Activated CD4-positive, alpha-beta memory T cell treated with anti-CD3 and anti-CD28 coated beads, Interleukin-2, amount 10 ng/mL, durations not matched to agents 7 days and 5 days (primary cell): ENCODE measurements around the gene DOK4. TPM values are rescaled to one million over a fixed set of nuclear protein-coding genes. Genes with fewer than 3 reads are reported as not detected.
A peak's percentile ranks its signal among the peaks of the same experiment; 100 is the strongest.

Experiments used
- CTCF ChIA-PET: fragments of 350-600 bp; sonication (Branson Sonifier 250); formaldehyde crosslinking; loops from one replicate; lab custom pipeline; 2021; ENCODE audit warnings: antibody characterized with exemption, inconsistent platforms; lab: Charles Lee
- POLR2A ChIA-PET: fragments of 350-600 bp; sonication (Branson Sonifier 250); formaldehyde crosslinking; loops from one replicate; lab custom pipeline; 2021; ENCODE audit warnings: antibody characterized with exemption; lab: Charles Lee
- DNase-seq: peaks from one replicate; pipeline ENCODE4 v3.0.0-alpha.2; 2020
- H3K27ac Mint-ChIP-seq: one replicate; pipeline ENCODE4 v1.8.0; 2021; ENCODE audit warnings: mild to moderate bottlenecking, mixed read lengths
- H3K27me3 Mint-ChIP-seq: one replicate; pipeline ENCODE4 v1.8.0; 2021; ENCODE audit warnings: mixed read lengths
- H3K36me3 Mint-ChIP-seq: one replicate; pipeline ENCODE4 v1.8.0; 2021; ENCODE audit warnings: low read depth, mixed read lengths
- H3K4me1 Mint-ChIP-seq: one replicate; pipeline ENCODE4 v1.8.0; 2021; ENCODE audit warnings: mixed read lengths
- H3K4me3 Mint-ChIP-seq: one replicate; pipeline ENCODE4 v1.8.0; 2021; ENCODE audit warnings: mild to moderate bottlenecking, mixed read lengths
- H3K9me3 Mint-ChIP-seq: one replicate; pipeline ENCODE4 v1.8.0; 2021; ENCODE audit warnings: mixed read lengths
- total RNA-seq, 2 experiments: library from RNA; stranded (reverse); gene quantifications; one replicate each; pipeline ENCODE4 v1.2.3, GENCODE V29; 2021

The DOK4 gene
- total RNA-seq, 2 experiments from 2014 or later, result 2.5 to 3.4 TPM

DNA sequence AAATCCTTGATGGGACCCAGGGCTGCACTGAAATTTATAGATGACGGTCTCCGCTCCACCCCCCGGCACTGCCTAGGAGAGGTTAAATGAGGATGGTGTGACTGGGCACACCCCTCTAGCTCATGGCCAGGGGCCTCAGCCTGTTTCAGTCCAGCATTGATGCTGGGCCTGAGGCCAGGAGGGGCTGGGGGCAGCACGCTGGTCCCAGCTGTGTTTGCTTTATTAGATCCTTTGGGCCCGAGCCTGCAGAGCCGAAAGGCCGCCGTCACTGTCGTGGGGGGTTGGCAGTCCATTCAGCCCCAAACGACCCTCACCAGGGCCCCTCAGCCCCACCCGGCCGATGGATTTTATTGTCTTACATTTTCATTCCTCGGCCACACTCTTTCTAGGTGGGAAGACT is 10.8 kb upstream of the DOK4 start:
- POLR2A ChIA-PET, result interaction anchor here (0.6 kb wide), 1 partner anchor 13 kb away, joined by 3 read pairs; no protein-coding TSS in a partner anchor
- Mint-ChIP-seq H3K4me3 (no peak overlapping the region), H3K27ac (no peak overlapping the region), H3K36me3 (no peaks in the 10 kb centered on the region), H3K9me3 (no peaks in the 10 kb centered on the region), H3K4me1 (peaks cover 11% of the 10 kb centered on the region), H3K27me3 (peaks cover 9% of the 10 kb centered on the region)
- CTCF ChIA-PET, result no interaction called here
- DNase-seq, result no peak

DNA sequence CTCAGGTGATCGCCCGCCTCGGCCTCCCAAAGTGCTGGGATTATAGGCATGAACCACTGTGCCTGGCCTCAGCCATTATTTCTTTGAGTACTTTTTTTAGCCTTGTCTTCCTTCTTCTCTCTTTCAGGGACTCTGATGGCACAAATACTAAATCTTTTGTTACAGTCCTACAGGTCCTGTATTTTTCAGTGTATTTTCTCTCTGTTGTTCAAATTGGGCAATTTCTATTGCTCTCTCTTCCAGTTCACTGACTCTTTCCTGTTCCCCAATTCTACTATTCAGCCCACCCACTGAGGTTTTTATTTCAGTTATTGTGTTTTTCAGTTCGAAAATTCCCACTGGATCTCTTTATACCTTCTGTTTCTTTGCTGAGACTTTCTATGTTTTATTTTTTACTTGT is 7.5 kb upstream of the DOK4 start:
- no peak for DNase-seq
- no peaks in the 10 kb centered on the region for H3K9me3 Mint-ChIP-seq
- H3K4me3 Mint-ChIP-seq, result no peak overlapping the region
- no peaks in the 10 kb centered on the region for H3K36me3 Mint-ChIP-seq
- ChIA-PET POLR2A (no interaction called here), CTCF (no interaction called here)
- H3K27me3 Mint-ChIP-seq, result peaks cover 14% of the 10 kb centered on the region
- H3K27ac Mint-ChIP-seq, result no peak overlapping the region
- no peaks in the 10 kb centered on the region for H3K4me1 Mint-ChIP-seq

DNA sequence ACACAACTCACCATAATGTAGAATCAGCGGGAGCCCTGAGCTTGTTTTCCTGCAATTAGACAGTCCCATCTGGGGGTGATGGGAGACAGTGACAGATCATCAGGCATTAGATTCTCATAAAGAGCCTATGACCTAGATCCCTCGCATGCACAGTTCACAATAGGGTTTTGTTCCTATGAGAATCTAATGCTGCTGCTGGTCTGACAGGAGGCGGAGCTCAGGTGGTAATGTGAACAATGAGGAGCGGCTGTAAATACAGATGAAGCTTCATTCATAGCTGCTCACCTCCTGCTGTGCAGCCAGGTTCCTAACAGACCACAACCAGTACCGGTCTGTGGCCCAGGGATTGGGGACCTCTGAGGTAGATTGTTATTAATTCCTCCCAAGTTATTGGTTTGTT is 2.9 kb upstream of the DOK4 start:
- Mint-ChIP-seq H3K36me3 (no peaks in the 10 kb centered on the region), H3K27ac (no peak overlapping the region), H3K4me3 (no peak overlapping the region), H3K4me1 (peaks cover 18% of the 10 kb centered on the region), H3K27me3 (peaks cover 22% of the 10 kb centered on the region), H3K9me3 (no peaks in the 10 kb centered on the region)
- CTCF ChIA-PET, result interaction anchor here (0.8 kb wide), 1 partner anchor 31 kb away, joined by 4 read pairs; no protein-coding TSS in a partner anchor
- POLR2A ChIA-PET, result interaction anchor here (1.3 kb wide), 1 partner anchor 42 kb away, joined by 3 read pairs; the partner anchor contains the start of genes CIAPIN1 and COQ9
- no peak for DNase-seq

DNA sequence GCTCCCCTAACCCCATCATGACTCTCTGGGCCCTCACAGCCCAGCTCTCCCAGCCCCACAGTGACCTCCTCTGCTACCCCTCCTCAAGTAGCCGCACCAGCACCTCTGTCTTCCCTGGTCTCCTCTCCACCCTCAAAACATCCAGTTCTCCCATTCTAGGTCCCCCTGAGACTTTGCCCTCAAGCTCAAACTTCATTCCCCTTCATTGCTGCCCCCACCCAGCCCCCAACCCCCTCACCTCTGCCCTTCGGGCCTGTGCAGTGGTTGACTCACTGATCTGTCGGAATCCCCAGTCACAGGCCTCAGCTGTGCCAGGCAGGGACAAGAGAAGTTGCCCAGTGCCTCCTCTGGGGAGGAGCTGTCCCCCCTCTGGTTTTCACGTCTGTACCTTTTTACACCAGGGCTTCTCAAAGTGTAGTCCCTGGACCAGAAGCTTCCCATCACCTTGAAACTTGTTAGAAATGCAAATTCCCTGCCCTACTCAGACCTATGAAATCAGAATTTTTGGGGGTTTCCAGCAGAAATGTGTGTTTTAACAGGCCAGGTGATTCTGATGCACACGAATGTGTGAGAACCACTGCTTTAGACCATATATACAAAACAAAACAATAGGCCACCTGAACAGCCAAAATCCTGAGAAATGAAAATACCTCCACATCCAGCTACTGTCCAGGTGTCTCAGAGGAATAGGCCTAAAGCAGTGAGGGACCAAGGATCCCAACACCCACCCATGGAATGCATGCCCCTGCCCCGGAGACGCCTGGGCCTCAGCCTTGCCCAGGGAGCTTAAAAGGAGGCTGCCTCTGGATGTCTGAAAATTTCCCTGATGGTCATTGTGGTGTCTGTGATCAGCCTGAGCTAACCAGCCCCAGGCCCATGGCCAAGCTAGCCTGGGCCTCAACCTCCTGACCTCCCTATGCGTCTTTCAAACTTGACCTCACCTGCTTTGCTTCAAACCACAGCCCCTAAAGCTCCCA is 853 bp upstream of the DOK4 start:
- ChIA-PET CTCF (interaction anchor here (1.1 to 1.6 kb wide), 6 partner anchors 12 to 90 kb away, joined by 4 to 7 read pairs (median 4); partner anchors contain the start of genes CCDC102A and POLR2C), POLR2A (interaction anchor here (0.9 to 3.7 kb wide), 6 partner anchors 22 to 248 kb away, joined by 3 to 23 read pairs (median 4); partner anchors contain the start of genes CCDC102A, CIAPIN1, COQ9 and KATNB1)
- H3K27ac Mint-ChIP-seq, result no peak overlapping the region
- DNase-seq, result no peak
- H3K4me1 Mint-ChIP-seq, result peaks cover 18% of the 10 kb centered on the region
- H3K36me3 Mint-ChIP-seq, result no peaks in the 10 kb centered on the region
- H3K27me3 Mint-ChIP-seq, result peaks cover 17% of the 10 kb centered on the region
- peak overlapping the region; percentile 60 for H3K4me3 Mint-ChIP-seq
- no peaks in the 10 kb centered on the region for H3K9me3 Mint-ChIP-seq

DNA sequence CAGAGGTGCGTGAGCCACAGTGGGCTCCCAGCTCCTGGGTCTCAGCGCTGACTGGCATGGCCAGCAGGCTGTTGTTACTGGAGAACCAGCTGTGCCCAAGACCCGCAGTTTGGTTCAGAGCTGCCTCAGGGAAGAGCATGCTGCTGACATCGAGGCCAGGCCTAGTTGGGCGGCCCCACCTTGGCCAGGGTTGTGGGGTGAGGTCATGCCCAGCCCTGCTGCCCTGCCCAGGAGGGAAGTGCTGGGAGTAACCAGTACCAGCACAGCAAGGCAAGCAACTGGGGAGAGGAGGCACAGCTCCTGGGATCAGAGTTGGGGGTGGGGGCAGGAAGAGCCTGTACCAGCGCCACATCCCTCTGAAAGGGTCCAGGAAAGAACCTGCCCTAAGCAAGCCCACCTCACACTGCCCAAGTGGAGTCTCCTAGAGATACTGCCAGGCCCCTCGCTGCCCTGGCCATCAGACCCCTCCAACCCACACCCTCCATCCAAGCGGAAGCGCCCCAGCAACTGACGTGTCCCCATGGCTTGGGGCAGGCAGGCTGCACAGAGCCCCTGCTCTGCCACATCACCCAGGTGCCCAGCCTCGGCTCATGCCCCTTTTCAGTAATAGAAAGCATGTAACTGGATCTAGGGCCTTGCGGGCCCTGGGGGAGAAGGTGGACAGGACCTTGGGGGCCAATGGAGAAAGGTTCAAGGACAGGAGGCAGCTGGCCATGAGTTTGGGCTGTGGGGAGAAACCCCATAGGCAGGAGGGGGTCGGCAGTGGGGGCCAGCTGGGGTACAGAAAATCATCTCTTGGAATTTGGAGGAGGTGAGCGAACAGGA is 990 bp downstream of the DOK4 start:
- Mint-ChIP-seq H3K4me3 (peak overlapping the region; percentile 75), H3K27me3 (peaks cover 11% of the 10 kb centered on the region), H3K27ac (no peak overlapping the region), H3K9me3 (no peaks in the 10 kb centered on the region), H3K4me1 (peaks cover 18% of the 10 kb centered on the region), H3K36me3 (no peaks in the 10 kb centered on the region)
- ChIA-PET CTCF (interaction anchor here (0.6 to 3.1 kb wide), 4 partner anchors 20 to 106 kb away, joined by 3 to 12 read pairs (median 3); partner anchors contain the start of gene POLR2C), POLR2A (interaction anchor here (0.8 to 3.7 kb wide), 4 partner anchors 23 to 52 kb away, joined by 3 to 23 read pairs (median 9); partner anchors contain the start of genes CCDC102A, CIAPIN1, COQ9 and POLR2C)
- DNase-seq, result no peak

DNA sequence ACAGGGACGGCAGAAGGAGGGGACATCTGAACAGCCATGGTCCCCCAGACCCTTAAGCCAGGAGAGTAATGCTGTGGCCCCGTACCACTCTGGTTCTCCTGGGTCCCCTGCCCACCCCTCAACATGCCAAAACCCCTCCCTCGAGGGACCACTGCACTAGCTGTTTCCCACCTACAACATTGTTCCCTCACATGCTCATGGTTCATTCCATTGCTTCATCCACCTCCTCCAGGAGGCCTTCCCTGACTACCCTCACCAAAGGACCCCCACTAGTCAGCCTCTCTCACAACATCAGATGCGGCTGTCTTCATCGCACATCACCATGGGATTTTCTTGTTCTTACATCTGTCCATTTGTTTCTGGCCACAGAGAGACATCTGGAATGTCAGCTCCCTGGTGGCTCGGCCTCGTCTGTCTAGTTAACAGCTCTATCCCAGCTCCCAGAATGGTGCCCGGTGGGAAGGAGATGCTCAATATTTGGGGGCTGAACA is 1.7 kb downstream of the DOK4 start:
- no peak overlapping the region for H3K27ac Mint-ChIP-seq
- no peaks in the 10 kb centered on the region for H3K9me3 Mint-ChIP-seq
- no peaks in the 10 kb centered on the region for H3K36me3 Mint-ChIP-seq
- no peak overlapping the region for H3K4me3 Mint-ChIP-seq
- peaks cover 18% of the 10 kb centered on the region for H3K4me1 Mint-ChIP-seq
- no peak for DNase-seq
- ChIA-PET POLR2A (interaction anchor here (0.9 to 3.7 kb wide), 3 partner anchors 22 to 53 kb away, joined by 3 to 23 read pairs (median 4); partner anchors contain the start of genes CCDC102A, CIAPIN1, COQ9 and POLR2C), CTCF (interaction anchor here (1.0 to 3.1 kb wide), 2 partner anchors 20 to 22 kb away, joined by 3 to 12 read pairs; partner anchors contain the start of gene POLR2C)
- peaks cover 11% of the 10 kb centered on the region for H3K27me3 Mint-ChIP-seq

DNA sequence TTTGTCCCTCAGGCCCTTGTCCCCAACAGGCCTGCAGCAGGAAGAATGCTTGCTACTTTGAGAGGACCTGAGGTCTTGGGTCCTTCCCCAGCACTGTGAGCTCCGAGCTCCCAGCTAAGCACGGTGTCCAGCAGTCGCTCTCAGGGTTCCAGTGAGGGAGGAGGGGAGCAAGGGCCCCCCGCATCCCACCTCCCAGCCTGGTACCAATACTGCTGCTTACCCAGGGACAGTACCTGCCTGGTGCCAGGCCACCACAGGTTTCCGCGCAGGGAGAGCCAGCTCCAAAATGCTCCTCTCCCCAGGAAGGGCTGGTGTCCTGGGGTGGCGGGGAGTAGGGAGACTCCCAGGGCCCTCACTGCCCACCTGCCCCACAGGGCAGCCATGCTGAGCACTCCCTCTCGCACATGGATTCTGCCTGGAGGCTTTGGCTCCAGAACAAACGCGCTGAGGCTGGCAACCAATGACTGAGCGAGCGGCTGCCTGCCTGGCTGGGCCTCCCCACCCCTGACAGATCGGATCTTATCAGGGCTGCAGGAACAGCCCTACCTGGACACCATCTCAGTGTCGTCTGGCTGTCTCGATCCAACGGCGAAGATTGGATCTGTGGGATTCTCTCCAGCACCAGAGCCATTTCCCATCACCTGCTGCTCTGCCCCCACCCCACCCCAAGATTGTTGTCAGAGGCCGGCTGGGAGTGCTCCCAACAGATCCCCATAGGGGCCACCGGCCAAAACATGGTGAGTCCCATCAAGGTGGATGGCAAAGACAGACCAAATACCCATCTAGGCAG is 2.4 kb downstream of the DOK4 start:
- Mint-ChIP-seq H3K27me3 (peaks cover 11% of the 10 kb centered on the region), H3K4me1 (peaks cover 18% of the 10 kb centered on the region), H3K9me3 (no peaks in the 10 kb centered on the region), H3K27ac (no peak overlapping the region), H3K4me3 (no peak overlapping the region), H3K36me3 (no peaks in the 10 kb centered on the region)
- ChIA-PET CTCF (interaction anchor here (1.6 to 3.1 kb wide), 2 partner anchors 22 to 36 kb away, joined by 6 to 12 read pairs; partner anchors contain the start of gene POLR2C), POLR2A (interaction anchor here (0.7 to 1.2 kb wide), 3 partner anchors 21 to 37 kb away, joined by 3 to 4 read pairs (median 3); partner anchors contain the start of genes CIAPIN1, COQ9 and POLR2C)
- DNase-seq, result no peak

DNA sequence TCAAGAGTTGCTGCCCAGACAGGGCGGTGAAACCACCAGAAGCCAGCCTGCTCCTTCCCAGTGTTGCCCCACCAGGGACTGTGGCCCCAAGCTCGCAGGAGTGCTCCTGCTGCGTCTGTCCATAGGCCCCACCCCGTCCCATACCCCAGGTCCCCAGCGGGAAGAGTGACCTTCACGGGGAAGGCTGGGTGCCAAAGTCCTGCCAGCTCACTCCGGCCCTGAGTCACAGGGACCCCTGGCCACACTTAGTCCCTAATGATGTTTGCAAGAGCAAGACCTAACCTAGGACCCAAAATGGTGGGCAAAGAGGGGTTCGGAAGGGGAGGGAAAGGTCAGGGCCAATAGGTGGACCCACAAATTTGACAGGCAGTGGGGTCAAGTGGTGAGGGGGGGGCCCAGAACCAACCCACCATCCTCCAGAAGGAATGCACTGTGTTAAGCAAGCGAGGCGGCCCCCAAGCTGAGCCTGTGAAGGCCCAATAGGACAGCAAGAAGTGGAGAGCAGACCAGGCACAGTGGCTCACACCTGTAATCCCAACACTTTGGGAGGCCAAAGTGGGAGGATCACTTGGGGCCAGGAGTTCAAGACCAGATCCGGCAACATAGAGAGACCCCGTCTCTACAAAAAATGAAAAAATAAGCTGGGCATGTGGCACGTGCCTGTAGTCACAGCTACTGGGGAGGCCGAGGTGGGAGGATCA is 3.3 kb downstream of the DOK4 start:
- ChIA-PET POLR2A (interaction anchor here (0.7 kb wide), 1 partner anchor 20 kb away, joined by 3 read pairs; the partner anchor contains the start of gene POLR2C), CTCF (interaction anchor here (0.7 to 3.1 kb wide), 3 partner anchors 21 to 283 kb away, joined by 3 to 12 read pairs (median 6); partner anchors contain the start of gene POLR2C)
- DNase-seq, result no peak
- Mint-ChIP-seq H3K27ac (no peak overlapping the region), H3K4me3 (no peak overlapping the region), H3K36me3 (no peaks in the 10 kb centered on the region), H3K4me1 (peaks cover 18% of the 10 kb centered on the region), H3K9me3 (no peaks in the 10 kb centered on the region), H3K27me3 (peaks cover 11% of the 10 kb centered on the region)

DNA sequence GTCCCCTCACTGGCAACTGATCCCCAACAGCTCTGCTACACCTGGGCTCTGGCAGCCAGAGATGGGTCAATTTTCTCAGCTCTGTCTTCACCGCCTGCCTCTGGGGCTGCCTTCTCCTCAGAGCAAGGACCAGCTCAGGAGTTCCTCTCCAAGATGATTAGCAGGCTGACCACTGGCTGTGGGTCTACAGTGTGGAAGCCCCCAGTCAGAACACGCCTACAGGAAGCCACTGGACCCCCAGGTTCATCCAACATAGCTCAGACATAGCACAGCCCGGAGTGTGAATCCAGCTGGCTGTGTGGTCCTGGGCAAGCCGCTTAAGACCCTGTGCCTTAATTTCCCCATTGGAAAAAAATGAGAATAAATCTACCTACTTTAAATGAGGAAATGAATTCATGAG is 4.9 kb downstream of the DOK4 start:
- Mint-ChIP-seq H3K4me3 (no peak overlapping the region), H3K36me3 (no peaks in the 10 kb centered on the region), H3K4me1 (peaks cover 14% of the 10 kb centered on the region), H3K27me3 (peaks cover 11% of the 10 kb centered on the region), H3K27ac (no peak overlapping the region), H3K9me3 (no peaks in the 10 kb centered on the region)
- POLR2A ChIA-PET, result interaction anchor here (1.0 kb wide), 1 partner anchor 44 kb away, joined by 4 read pairs; no protein-coding TSS in a partner anchor
- CTCF ChIA-PET, result interaction anchor here (1.4 kb wide), 1 partner anchor 41 kb away, joined by 5 read pairs; no protein-coding TSS in a partner anchor
- DNase-seq, result no peak

DNA sequence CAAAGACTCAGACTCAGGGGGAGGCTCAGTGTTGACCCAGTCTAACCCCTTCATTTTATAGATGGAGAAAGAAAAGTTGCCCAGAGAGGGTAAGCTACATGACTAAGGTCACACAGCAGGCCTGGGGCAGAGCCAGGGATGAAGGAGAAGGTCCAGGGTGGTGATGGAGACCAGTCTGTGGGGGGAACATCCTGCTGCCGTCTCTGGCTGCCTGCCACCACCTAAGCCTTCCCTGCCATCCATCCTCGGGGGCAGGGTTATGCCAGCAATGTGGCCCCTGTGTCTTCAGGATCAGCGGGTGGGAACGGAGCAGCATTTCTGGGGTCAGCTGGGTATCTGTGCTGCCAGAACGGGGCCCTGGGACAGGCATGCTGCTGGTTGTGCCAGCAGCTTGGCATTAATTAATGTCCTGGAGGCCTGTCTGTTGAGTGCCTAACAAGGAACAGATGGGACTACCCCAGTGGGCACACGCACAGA is 5.5 kb downstream of the DOK4 start:
- peaks cover 11% of the 10 kb centered on the region for H3K27me3 Mint-ChIP-seq
- no peak overlapping the region for H3K4me3 Mint-ChIP-seq
- POLR2A ChIA-PET, result interaction anchor here (1.0 kb wide), 1 partner anchor 45 kb away, joined by 4 read pairs; no protein-coding TSS in a partner anchor
- no peaks in the 10 kb centered on the region for H3K36me3 Mint-ChIP-seq
- H3K4me1 Mint-ChIP-seq, result peaks cover 18% of the 10 kb centered on the region
- no peak overlapping the region for H3K27ac Mint-ChIP-seq
- CTCF ChIA-PET, result interaction anchor here (1.2 to 1.4 kb wide), 3 partner anchors 18 to 64 kb away, joined by 3 to 5 read pairs (median 4); partner anchors contain the start of gene POLR2C
- no peaks in the 10 kb centered on the region for H3K9me3 Mint-ChIP-seq
- DNase-seq, result no peak
